B cell (primary cell): ENCODE results near the gene ZCCHC4.

ENCODE experiments used
- CTCF ChIP-seq: fragments of 200-600 bp; IDR thresholded peaks from one replicate; pipeline ENCODE4 v1.8.0; 2022; ENCODE audit warnings: antibody characterized with exemption, mild to moderate bottlenecking
- EZH2 ChIP-seq: IDR thresholded peaks from 2 replicates; pipeline ENCODE4 v1.6.1; 2012; ENCODE audit warnings: borderline replicate concordance, low read depth, mild to moderate bottlenecking, moderate library complexity, low read length; ENCODE audit not compliant: insufficient read depth, poor library complexity, severe bottlenecking

GRCh38 chr4:25379591-25379990, 67.0 kb downstream of the ZCCHC4 start:
- TF ChIP-seq CTCF (no peak), EZH2 (no peak)
